Activated naive CD4-positive, alpha-beta T cell treated with anti-CD3 and anti-CD28 coated beads, Interleukin-2, amount 50 U/mL, for 72 hours (primary cell): Measurements from ENCODE around the gene ITSN1. TPM values are rescaled to one million over a fixed set of nuclear protein-coding genes. Genes with fewer than 3 reads are reported as not detected.

ENCODE experiments used
- ATAC-seq, 2 donors: fragments of 150-1000 bp; cut with Tn5 transposase; 2 replicates each; pipeline ENCODE4 v1.10.0; 2021; ENCODE audit warnings: mild to moderate bottlenecking in 2 of 2, moderate library complexity in 2 of 2
- DNase-seq, 2 donors: peaks; one replicate each; pipeline ENCODE4 v3.0.0; 2021 to 2022; ENCODE audit warnings: low spot score in 2 of 2
- H3K27ac Mint-ChIP-seq, 2 donors: one replicate each; pipeline ENCODE4 v1.8.0; 2022; ENCODE audit warnings: mild to moderate bottlenecking in 2 of 2, mixed read lengths in 2 of 2
- H3K36me3 Mint-ChIP-seq, 2 donors: one replicate each; pipeline ENCODE4 v1.8.0; 2022; ENCODE audit warnings: mixed read lengths in 2 of 2
- H3K9me3 Mint-ChIP-seq, 2 donors: one replicate each; pipeline ENCODE4 v1.8.0; 2022; ENCODE audit warnings: mixed read lengths in 2 of 2
- total RNA-seq, 2 donors: library from RNA; stranded (reverse); gene quantifications; one replicate each; pipeline ENCODE4 v1.2.3, GENCODE V29; 2022

Gene ITSN1
- total RNA-seq, 2 donors from 2014 or later = 5.3 to 6.7 TPM

- Mint-ChIP-seq H3K9me3 (no peaks in the 10 kb centered on the region), H3K27ac (no peak overlapping the region), H3K36me3 (no peaks in the 10 kb centered on the region)
- DNase-seq (no peak), ATAC-seq (no peak)
Observed at GRCh38 chr21:33884376-33885171, 242.3 kb downstream of the ITSN1 start.

GRCh38 chr21:33885172-33885514 is 242.8 kb downstream of the ITSN1 start:
- no peak overlapping the region for H3K27ac Mint-ChIP-seq
- ATAC-seq (no peak), DNase-seq (no peak)
- no peaks in the 10 kb centered on the region for H3K9me3 Mint-ChIP-seq
- H3K36me3 Mint-ChIP-seq = no peaks in the 10 kb centered on the region

DNA sequence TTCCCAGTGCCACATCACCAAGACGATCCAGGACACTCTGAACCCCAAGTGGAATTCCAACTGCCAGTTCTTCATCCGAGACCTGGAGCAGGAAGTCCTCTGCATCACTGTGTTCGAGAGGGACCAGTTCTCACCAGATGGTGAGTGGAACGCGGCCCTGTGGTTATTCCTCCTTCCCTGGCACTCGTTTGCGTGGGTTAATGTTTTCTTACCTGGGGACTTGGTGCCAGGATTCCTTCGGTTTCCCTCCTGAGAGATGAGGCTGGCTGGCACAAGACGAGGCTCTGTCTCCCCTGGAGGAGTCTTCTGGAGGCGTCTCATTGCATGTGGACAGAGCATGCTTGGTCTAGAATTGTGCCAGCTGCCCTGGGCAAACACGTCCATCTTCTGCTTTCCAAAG is 244.0 kb downstream of the ITSN1 start:
- Mint-ChIP-seq H3K9me3 (no peaks in the 10 kb centered on the region), H3K27ac (no peak overlapping the region), H3K36me3 (no peaks in the 10 kb centered on the region)
- ATAC-seq (no peak), DNase-seq (no peak)

DNA sequence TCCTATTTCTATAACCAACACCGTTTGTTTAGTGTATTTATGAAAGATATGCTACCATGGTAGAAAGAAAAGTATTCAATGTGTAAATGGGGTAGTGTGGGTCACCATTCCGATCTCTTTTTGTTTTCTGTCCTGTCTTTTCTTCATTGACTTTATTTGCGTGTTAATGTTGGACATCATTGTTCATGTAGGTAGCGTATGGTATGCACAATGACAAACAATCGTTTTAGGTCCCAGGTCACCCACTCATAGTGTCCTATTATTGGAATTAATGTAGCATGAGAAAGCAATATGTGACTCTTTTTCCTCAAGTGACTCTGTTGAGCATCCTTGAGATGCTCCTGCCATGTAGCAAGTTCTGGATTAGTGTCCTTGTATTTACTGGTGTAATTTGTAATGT is 247.9 kb downstream of the ITSN1 start:
- no peaks in the 10 kb centered on the region for H3K9me3 Mint-ChIP-seq
- H3K36me3 Mint-ChIP-seq = no peaks in the 10 kb centered on the region
- no peak overlapping the region for H3K27ac Mint-ChIP-seq
- ATAC-seq (no peak), DNase-seq (no peak)

GRCh38 chr21:33892853-33893252 is 250.6 kb downstream of the ITSN1 start:
- no peak overlapping the region for H3K27ac Mint-ChIP-seq
- H3K36me3 Mint-ChIP-seq = no peaks in the 10 kb centered on the region
- no peaks in the 10 kb centered on the region for H3K9me3 Mint-ChIP-seq
- ATAC-seq = no peak
- no peak for DNase-seq

GRCh38 chr21:33893917-33894316 is 251.6 kb downstream of the ITSN1 start:
- Mint-ChIP-seq H3K36me3 (no peaks in the 10 kb centered on the region), H3K9me3 (no peaks in the 10 kb centered on the region), H3K27ac (no peak overlapping the region)
- DNase-seq (no peak), ATAC-seq (no peak)

- ATAC-seq (peak; percentile 83 to 92), DNase-seq (peak; percentile 59 to 62)
- Mint-ChIP-seq H3K27ac (peak overlapping the region in 1 of 2 donors; percentile 6), H3K36me3 (no peaks in the 10 kb centered on the region), H3K9me3 (no peaks in the 10 kb centered on the region)
Observed at GRCh38 chr21:33894736-33895288, 252.5 kb downstream of the ITSN1 start.

- H3K36me3 Mint-ChIP-seq = no peaks in the 10 kb centered on the region
- DNase-seq (no peak), ATAC-seq (no peak)
- no peaks in the 10 kb centered on the region for H3K9me3 Mint-ChIP-seq
- peak overlapping the region in 1 of 2 donors; percentile 6 for H3K27ac Mint-ChIP-seq
Observed at GRCh38 chr21:33895356-33895755, 253.1 kb downstream of the ITSN1 start.

- Mint-ChIP-seq H3K36me3 (peaks cover 0 to 4% of the 10 kb centered on the region in 2 donors), H3K9me3 (no peaks in the 10 kb centered on the region), H3K27ac (no peak overlapping the region)
- no peak for DNase-seq
- no peak for ATAC-seq
Observed at GRCh38 chr21:33896691-33897090, 254.4 kb downstream of the ITSN1 start.

GRCh38 chr21:33897098-33897497 is 254.8 kb downstream of the ITSN1 start:
- no peak overlapping the region for H3K27ac Mint-ChIP-seq
- H3K36me3 Mint-ChIP-seq = peaks cover 0 to 6% of the 10 kb centered on the region in 2 donors
- DNase-seq (no peak), ATAC-seq (no peak)
- H3K9me3 Mint-ChIP-seq = no peaks in the 10 kb centered on the region

DNA sequence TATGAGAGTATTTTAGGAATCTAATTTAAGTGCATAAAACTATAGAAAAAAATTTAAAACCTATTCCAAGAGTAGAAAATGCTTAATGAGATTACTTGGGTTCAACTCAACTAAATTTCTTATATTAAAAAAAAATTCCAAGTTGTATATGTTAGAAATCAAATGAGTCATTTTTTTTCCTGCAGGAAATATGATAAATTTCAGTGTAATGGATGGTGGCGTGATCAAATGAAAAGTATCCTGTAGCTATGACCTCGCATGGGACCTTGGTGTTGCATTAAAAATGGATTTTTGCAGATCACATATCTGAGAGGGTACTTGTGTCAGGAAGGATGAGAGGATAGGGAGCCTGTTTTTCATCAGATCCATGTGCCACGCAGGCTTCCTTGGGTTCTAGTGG is 255.4 kb downstream of the ITSN1 start:
- peaks cover 0 to 10% of the 10 kb centered on the region in 2 donors for H3K36me3 Mint-ChIP-seq
- ATAC-seq = no peak
- H3K27ac Mint-ChIP-seq = no peak overlapping the region
- no peaks in the 10 kb centered on the region for H3K9me3 Mint-ChIP-seq
- no peak for DNase-seq

GRCh38 chr21:33898586-33898985 is 256.3 kb downstream of the ITSN1 start:
- Mint-ChIP-seq H3K9me3 (no peaks in the 10 kb centered on the region), H3K27ac (no peak overlapping the region), H3K36me3 (peaks cover 0 to 10% of the 10 kb centered on the region in 2 donors)
- ATAC-seq = no peak
- no peak for DNase-seq

DNA sequence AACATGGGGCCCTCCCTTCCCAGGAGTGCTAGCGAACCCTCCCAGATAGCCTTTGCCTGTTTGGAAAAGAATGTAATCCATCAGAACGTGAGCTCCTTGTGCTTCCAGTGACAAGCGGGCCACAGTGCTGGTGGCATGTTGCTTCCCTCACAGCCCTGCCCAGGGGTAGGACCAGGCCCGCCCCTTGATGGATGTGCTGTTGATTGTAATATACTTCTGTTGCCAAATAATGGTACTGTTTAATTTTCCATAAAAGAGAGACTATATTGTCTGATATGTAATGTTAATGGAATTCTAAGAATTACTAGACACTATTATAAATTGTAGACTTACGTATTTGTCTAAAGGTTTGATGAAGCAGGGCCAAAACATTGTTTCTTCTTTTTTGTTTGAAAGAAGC is 256.9 kb downstream of the ITSN1 start:
- Mint-ChIP-seq H3K36me3 (peaks cover 0 to 10% of the 10 kb centered on the region in 2 donors), H3K27ac (no peak overlapping the region), H3K9me3 (no peaks in the 10 kb centered on the region)
- ATAC-seq (no peak), DNase-seq (no peak)

DNA sequence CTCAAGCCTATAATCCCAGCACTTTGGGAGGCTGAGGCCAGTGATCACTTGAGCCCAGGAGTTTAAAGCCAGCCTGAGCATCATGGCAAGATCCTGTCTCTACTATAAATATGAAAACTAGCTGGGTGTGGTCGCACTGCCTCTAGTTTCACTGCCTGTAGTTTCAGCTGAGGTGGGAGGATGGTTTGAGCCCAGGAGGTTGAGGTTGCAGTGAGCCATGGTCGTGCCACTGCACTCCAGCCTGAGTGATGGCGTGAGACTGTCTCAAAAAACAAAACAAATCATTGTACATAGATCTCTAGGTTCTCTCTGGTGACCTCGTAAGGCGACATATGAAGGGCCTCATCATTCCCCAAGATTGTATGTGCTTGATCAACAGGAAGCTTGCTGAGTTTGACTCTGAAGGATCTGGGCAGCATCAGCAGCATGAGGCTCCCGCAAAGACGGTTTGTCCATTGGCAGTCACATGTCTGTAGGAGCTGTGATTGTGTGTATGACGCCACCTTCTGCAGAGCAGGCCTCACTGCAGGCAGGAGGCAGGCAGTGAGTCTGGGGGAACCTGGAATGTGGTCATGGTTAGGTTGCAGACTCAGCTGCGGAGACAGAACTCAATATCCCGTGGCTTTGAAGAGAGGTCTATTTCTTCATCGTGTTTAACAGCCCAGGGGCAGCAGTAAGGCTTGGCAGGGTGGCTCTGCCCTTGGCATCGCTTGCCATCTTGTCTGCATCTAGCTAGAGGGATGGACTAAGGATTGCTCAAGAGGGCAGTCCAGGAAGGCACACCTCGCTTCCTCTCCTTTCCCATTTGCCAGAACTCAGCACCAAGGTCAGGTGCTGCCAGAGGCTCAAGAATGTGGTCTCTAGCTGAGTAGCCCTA is 259.3 kb downstream of the ITSN1 start:
- ATAC-seq (peak; percentile 54 to 70), DNase-seq (no peak)
- Mint-ChIP-seq H3K9me3 (no peaks in the 10 kb centered on the region), H3K36me3 (peaks cover 0 to 19% of the 10 kb centered on the region in 2 donors), H3K27ac (peak overlapping the region in 1 of 2 donors; percentile 55)

- H3K36me3 Mint-ChIP-seq = peaks cover 5 to 26% of the 10 kb centered on the region in 2 donors
- no peaks in the 10 kb centered on the region for H3K9me3 Mint-ChIP-seq
- DNase-seq (no peak), ATAC-seq (no peak)
- peak overlapping the region in 1 of 2 donors; percentile 17 for H3K27ac Mint-ChIP-seq
Observed at GRCh38 chr21:33902349-33902748, 260.0 kb downstream of the ITSN1 start.

GRCh38 chr21:33904041-33904440 is 261.7 kb downstream of the ITSN1 start:
- Mint-ChIP-seq H3K27ac (no peak overlapping the region), H3K9me3 (no peaks in the 10 kb centered on the region), H3K36me3 (peaks cover 6 to 41% of the 10 kb centered on the region in 2 donors)
- ATAC-seq = no peak
- DNase-seq = no peak

DNA sequence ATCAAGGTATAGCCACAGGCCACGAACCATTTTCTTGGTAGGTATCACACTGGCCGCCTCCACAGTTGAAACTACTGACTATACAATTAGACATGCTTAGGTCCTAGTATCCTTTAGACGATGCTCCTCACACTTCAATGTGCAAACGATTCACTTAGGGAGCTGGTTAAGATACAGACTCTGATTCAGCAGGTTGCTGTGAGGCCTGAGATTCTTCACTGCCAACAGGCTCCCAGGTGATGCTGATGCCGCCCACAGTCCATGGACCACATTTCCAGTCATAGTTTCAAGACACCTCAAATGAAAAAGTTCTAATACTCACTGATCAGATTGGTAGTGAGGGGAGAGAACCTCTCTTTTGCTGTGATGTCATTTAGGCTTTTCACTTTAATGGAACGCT is 266.5 kb downstream of the ITSN1 start:
- ATAC-seq (peak; percentile 93 to 96), DNase-seq (no peak)
- H3K36me3 Mint-ChIP-seq = peaks cover 13 to 46% of the 10 kb centered on the region in 2 donors
- H3K27ac Mint-ChIP-seq = no peak overlapping the region
- H3K9me3 Mint-ChIP-seq = no peaks in the 10 kb centered on the region
